Caki2 (cell line): ENCODE measurements around the gene TCERG1. TPM values are rescaled to one million over a fixed set of nuclear protein-coding genes. Genes with fewer than 3 reads are reported as not detected.

Experiments
- DNase-seq: peaks from one replicate; pipeline ENCODE4 v3.0.0-alpha.2; 2015; ENCODE audit warnings: low read depth
- in situ Hi-C: cut with HindIII; loops from 2 replicates; pipeline ENCODE4 v1.10.0; 2016; ENCODE audit warnings: low sequenced_read_pairs, low pct_unique_long_range_greater_than_20kb, mixed read lengths
- total RNA-seq: library from RNA; depleted of rRNA; stranded (reverse); fragments of >200 nt; shearing (Covaris generic); gene quantifications from 2 replicates; pipeline ENCODE4 v1.2.3, GENCODE V29; 2014; ENCODE audit warnings: low replicate concordance

TCERG1 gene
- total RNA-seq, 1 experiment from 2014 or later = 17.8 TPM

- no peak for DNase-seq
- in situ Hi-C loops = no loop called here
Observed at GRCh38 chr5:146448783-146449519, 1.8 kb downstream of the TCERG1 start.

GRCh38 chr5:146450002-146450401 is 2.9 kb downstream of the TCERG1 start:
- in situ Hi-C loops = no loop called here
- no peak for DNase-seq

- in situ Hi-C loops = no loop called here
- no peak for DNase-seq
Observed at GRCh38 chr5:146451411-146451810, 4.3 kb downstream of the TCERG1 start.

GRCh38 chr5:146457431-146457830 is 10.3 kb downstream of the TCERG1 start:
- no peak for DNase-seq
- in situ Hi-C loops = no loop called here

- in situ Hi-C loops = no loop called here
- DNase-seq = no peak
Observed at GRCh38 chr5:146458894-146459293, 11.8 kb downstream of the TCERG1 start.

- no peak for DNase-seq
- in situ Hi-C loops = no loop called here
Observed at GRCh38 chr5:146461319-146461718, 14.2 kb downstream of the TCERG1 start.

GRCh38 chr5:146463446-146463845 is 16.3 kb downstream of the TCERG1 start:
- in situ Hi-C loops = no loop called here
- DNase-seq = no peak

- DNase-seq = no peak
- in situ Hi-C loops = no loop called here
Observed at GRCh38 chr5:146466521-146467349, 19.6 kb downstream of the TCERG1 start.

- in situ Hi-C loops = no loop called here
- DNase-seq = no peak
Observed at GRCh38 chr5:146467760-146468159, 20.6 kb downstream of the TCERG1 start.

GRCh38 chr5:146474065-146474464 is 26.9 kb downstream of the TCERG1 start:
- in situ Hi-C loops = no loop called here
- DNase-seq = no peak

- in situ Hi-C loops = no loop called here
- no peak for DNase-seq
Observed at GRCh38 chr5:146475190-146475780, 28.2 kb downstream of the TCERG1 start.

GRCh38 chr5:146475906-146476305 is 28.8 kb downstream of the TCERG1 start:
- no peak for DNase-seq
- in situ Hi-C loops = no loop called here

GRCh38 chr5:146482775-146483174 is 35.6 kb downstream of the TCERG1 start:
- in situ Hi-C loops = no loop called here
- no peak for DNase-seq

GRCh38 chr5:146484714-146485391 is 37.7 kb downstream of the TCERG1 start:
- no peak for DNase-seq
- in situ Hi-C loops = no loop called here

GRCh38 chr5:146490089-146490843 is 43.1 kb downstream of the TCERG1 start:
- DNase-seq = no peak
- in situ Hi-C loops = no loop called here

- DNase-seq = no peak
- in situ Hi-C loops = no loop called here
Observed at GRCh38 chr5:146494656-146495055, 47.5 kb downstream of the TCERG1 start.

- DNase-seq = no peak
- in situ Hi-C loops = no loop called here
Observed at GRCh38 chr5:146499680-146500079, 52.5 kb downstream of the TCERG1 start.

GRCh38 chr5:146507428-146507827 is 60.3 kb downstream of the TCERG1 start:
- in situ Hi-C loops = no loop called here
- no peak for DNase-seq
